Measurements from ENCODE around the gene PAM16. TPM values are rescaled to one million over a fixed set of nuclear protein-coding genes. Genes with fewer than 3 reads are reported as not detected.

The PAM16 gene
- total and polyA plus RNA-seq, 9 of the 15 experiments (the other 6 are each of a cell fraction or from before 2014, with no cell fraction given): 38.7 to 273 (median 79.3) TPM

GRCh38 chr16:4350787-4351659, at the start of gene PAM16 (continued):
- TF ChIP-seq ARID2 (IDR thresholded peaks at IDR 0.05) (no peak), MTF1 (CRISPR knock-in tag; IDR thresholded peaks at IDR 0.05; ENCODE audit: borderline replicate concordance) (no peak), STAT6 (CRISPR knock-in tag; IDR thresholded peaks at IDR 0.05) (no peak), EZH2 (IDR thresholded peaks at IDR 0.05; ENCODE audit: borderline replicate concordance, low read depth, low read length) (no peak), KDM1A (IDR thresholded peaks at IDR 0.05) (no peak), C11orf30 (IDR thresholded peaks at IDR 0.05; ENCODE audit: low read depth) (no peak), GABPB1 (CRISPR knock-in tag; IDR thresholded peaks at IDR 0.05) (peak; percentile 48; the same call in 1 of the 2 replicates), SIN3B (IDR thresholded peaks at IDR 0.05; ENCODE audit: low read depth) (peak; percentile 24; the same call in 1 of the 2 replicates), HMG20B (CRISPR knock-in tag; IDR thresholded peaks at IDR 0.05) (no peak), ILK (tag; IDR thresholded peaks at IDR 0.05; ENCODE audit: borderline replicate concordance, low read depth) (no peak), ZNF354B (CRISPR knock-in tag; IDR thresholded peaks at IDR 0.05) (no peak), ZNF316 (IDR thresholded peaks at IDR 0.05) (no peak), LEF1 (IDR thresholded peaks at IDR 0.05) (no peak), MAFK (IDR thresholded peaks at IDR 0.05; ENCODE audit: low read length) (no peak), HNRNPK (IDR thresholded peaks at IDR 0.05; ENCODE audit: low read depth, low read length, poor library complexity, severe bottlenecking) (no peak), ZNF311 (CRISPR knock-in tag; IDR thresholded peaks at IDR 0.05) (no peak), SMAD3 (CRISPR knock-in tag; conservative IDR thresholded peaks at IDR 0.05) (no peak), TRIM24 (IDR thresholded peaks at IDR 0.05) (no peak), BCLAF1 (IDR thresholded peaks at IDR 0.05; ENCODE audit: borderline replicate concordance in 1 of 2, control insufficient read depth in 1 of 2, low read depth in 2 of 2, low read length in 1 of 2) (no peak), ZNF3 (CRISPR knock-in tag; IDR thresholded peaks at IDR 0.05) (no peak), SRSF3 (IDR thresholded peaks at IDR 0.05; ENCODE audit: insufficient read depth, low read length) (no peak)

Measured in K562 (cell line).